ENCODE measurements around the gene CTSV. TPM values are rescaled to one million over a fixed set of nuclear protein-coding genes. Genes with fewer than 3 reads are reported as not detected.
A peak's percentile ranks its signal among the peaks of the same experiment; 100 is the strongest.
"Not testable (repeated sequence)": the region's sequence is repeated elsewhere in the genome, so short reads cannot be mapped to it uniquely, and the experiment has no call there.

CTSV gene
- total RNA-seq, 3 donors from 2014 or later: 1.5 to 17.8 (median 2.3) TPM

DNA sequence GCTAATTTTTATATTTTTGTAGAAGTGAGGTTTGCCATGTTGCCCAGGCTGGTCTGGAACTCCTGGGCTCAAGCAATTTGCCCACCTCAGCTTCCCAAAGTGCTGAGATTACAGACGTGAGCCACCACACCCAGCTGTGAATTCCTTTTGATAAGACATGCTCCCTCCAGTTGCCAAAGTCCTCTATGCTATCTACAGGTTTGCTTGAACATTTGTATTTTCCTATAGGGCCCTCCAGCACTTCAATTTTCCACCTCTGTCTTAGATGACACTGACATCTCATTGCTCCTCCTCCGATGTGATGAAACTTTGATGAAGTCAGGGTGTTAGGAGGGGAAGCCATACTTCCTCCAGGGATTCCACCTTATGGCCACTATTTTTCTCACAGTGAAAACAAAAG, 25.2 kb upstream of the CTSV start:
- intact Hi-C loops (cut with DNase I, micrococcal nuclease): no loop called here
- no peaks in the 10 kb centered on the region for H3K36me3 ChIP-seq (ENCODE audit: low read depth)
- H3K9me3 ChIP-seq: no peaks in the 10 kb centered on the region
- DNase-seq: no peak
- no peaks in the 10 kb centered on the region for H3K4me1 ChIP-seq (ENCODE audit: low read depth)
- H3K4me3 ChIP-seq: no peak overlapping the region
- ATAC-seq: no peak
- TF ChIP-seq, protein P1, sequence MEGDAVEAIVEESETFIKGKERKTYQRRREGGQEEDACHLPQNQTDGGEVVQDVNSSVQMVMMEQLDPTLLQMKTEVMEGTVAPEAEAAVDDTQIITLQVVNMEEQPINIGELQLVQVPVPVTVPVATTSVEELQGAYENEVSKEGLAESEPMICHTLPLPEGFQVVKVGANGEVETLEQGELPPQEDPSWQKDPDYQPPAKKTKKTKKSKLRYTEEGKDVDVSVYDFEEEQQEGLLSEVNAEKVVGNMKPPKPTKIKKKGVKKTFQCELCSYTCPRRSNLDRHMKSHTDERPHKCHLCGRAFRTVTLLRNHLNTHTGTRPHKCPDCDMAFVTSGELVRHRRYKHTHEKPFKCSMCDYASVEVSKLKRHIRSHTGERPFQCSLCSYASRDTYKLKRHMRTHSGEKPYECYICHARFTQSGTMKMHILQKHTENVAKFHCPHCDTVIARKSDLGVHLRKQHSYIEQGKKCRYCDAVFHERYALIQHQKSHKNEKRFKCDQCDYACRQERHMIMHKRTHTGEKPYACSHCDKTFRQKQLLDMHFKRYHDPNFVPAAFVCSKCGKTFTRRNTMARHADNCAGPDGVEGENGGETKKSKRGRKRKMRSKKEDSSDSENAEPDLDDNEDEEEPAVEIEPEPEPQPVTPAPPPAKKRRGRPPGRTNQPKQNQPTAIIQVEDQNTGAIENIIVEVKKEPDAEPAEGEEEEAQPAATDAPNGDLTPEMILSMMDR (IDR thresholded peaks at IDR 0.05): no peak

DNA sequence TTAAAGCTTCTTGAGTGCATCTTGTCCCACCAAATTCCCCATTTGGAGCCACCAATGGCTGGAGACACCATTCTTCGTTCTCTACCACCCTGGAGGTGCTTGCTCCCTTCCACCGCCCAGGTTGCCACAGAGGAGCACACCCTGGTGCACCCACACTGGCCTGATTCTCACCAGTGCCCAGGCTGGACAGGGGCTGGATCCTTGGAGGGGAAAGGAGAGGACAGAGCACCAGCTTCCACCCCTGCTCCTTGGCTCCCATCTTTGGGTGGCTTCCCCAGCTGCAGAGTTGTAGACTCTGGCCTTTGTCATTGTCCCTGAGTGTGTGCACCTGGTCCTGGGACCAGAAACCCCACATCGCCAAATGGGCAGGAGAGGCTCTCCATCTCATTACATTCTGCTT, 21.9 kb upstream of the CTSV start:
- Histone ChIP-seq H3K36me3 (ENCODE audit: low read depth) (no peaks in the 10 kb centered on the region), H3K4me1 (ENCODE audit: low read depth) (no peaks in the 10 kb centered on the region), H3K9me3 (no peaks in the 10 kb centered on the region), H3K4me3 (no peak overlapping the region)
- intact Hi-C loops (cut with DNase I, micrococcal nuclease): no loop called here
- DNase-seq (no peak), ATAC-seq (no peak)
- TF ChIP-seq, protein P1 (IDR thresholded peaks at IDR 0.05): no peak

DNA sequence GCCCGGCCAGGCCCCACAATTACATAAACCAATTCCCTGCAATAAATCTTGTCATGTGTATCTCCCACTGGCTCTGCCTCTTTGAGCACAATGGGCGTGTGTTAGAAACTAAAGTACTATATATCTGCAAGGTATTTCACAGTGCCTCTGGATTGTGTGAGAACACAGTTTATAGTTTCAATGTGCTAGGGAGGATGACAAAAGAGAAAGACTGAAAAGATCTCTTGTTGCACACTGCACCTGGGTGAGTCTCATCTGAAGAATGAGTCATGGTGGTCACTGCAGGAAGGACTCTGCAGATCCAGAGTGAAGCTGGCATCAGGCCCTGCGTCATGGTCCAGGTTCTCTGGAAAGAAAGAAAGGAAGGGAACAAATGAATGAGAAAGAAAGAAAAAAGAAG, 20.7 kb upstream of the CTSV start:
- TF ChIP-seq, protein P1 (IDR thresholded peaks at IDR 0.05): no peak
- no peaks in the 10 kb centered on the region for H3K4me1 ChIP-seq (ENCODE audit: low read depth)
- intact Hi-C loops (cut with DNase I, micrococcal nuclease): no loop called here
- no peaks in the 10 kb centered on the region for H3K9me3 ChIP-seq
- no peak for DNase-seq
- peak; percentile 68 for ATAC-seq
- H3K36me3 ChIP-seq (ENCODE audit: low read depth): no peaks in the 10 kb centered on the region
- H3K4me3 ChIP-seq: no peak overlapping the region

DNA sequence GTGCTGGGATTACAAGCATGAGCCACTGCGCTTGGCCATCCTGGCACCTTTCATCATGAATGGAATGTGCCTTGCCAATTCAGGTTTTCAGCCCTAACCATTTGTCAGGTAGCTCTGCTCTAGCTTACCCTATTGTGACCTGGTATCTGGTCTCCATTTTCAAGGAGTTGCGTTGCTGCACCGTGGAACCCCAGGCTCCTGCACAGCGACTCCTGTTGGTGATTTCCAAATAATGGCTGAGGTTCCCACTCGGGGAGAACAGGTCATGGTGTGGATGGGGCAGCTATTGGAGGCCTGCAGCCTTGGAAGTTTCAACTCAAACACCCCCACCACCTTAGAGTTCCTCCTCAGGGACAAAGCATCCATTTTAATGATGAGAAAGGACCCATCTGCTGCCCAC, 18.7 kb upstream of the CTSV start:
- Histone ChIP-seq H3K4me1 (ENCODE audit: low read depth) (no peaks in the 10 kb centered on the region), H3K4me3 (no peak overlapping the region), H3K36me3 (ENCODE audit: low read depth) (no peaks in the 10 kb centered on the region), H3K9me3 (no peaks in the 10 kb centered on the region)
- no peak for ATAC-seq
- TF ChIP-seq, protein P1 (IDR thresholded peaks at IDR 0.05): no peak
- DNase-seq: no peak
- intact Hi-C loops (cut with DNase I, micrococcal nuclease): no loop called here

GRCh38 chr9:97055891-97056290, 16.9 kb upstream of the CTSV start:
- ATAC-seq; H3K9me3 ChIP-seq; H3K36me3 ChIP-seq (ENCODE audit: low read depth); H3K4me3 ChIP-seq; intact Hi-C loops (cut with DNase I, micrococcal nuclease); DNase-seq; H3K4me1 ChIP-seq (ENCODE audit: low read depth): not testable (repeated sequence)

DNA sequence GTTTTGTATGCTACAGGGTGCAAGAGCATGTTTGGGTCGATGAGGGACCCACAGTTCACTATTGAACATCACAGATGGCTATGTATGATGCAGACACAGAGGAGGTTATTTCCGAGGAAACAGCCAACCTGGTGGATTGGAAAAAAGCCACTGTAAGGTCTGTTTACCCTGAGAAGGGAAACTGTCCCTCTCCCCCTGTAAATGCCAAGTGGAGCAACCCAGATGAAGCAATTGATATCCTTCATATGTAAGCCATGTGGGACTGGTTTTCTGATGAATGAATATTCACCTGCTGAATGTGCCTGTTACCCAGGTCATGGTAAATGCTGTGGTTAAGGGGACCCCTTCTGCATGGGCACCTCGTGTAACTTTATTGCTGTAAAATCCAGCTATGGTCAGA, 14.8 kb upstream of the CTSV start:
- Histone ChIP-seq H3K4me1 (ENCODE audit: low read depth) (no peaks in the 10 kb centered on the region), H3K4me3 (no peak overlapping the region), H3K9me3 (no peaks in the 10 kb centered on the region), H3K36me3 (ENCODE audit: low read depth) (no peaks in the 10 kb centered on the region)
- TF ChIP-seq, protein P1 (IDR thresholded peaks at IDR 0.05): no peak
- DNase-seq: no peak
- ATAC-seq: no peak
- intact Hi-C loops (cut with DNase I, micrococcal nuclease): no loop called here
